ENCODE measurements around the gene TMEM131. TPM values are rescaled to one million over a fixed set of nuclear protein-coding genes. Genes with fewer than 3 reads are reported as not detected.

The TMEM131 gene
- total RNA-seq, 1 donor from 2014 or later: 52.9 TPM

GRCh38 chr2:97788986-97789644, 206.6 kb downstream of the TMEM131 start:
- no peak overlapping the region for H3K27ac Mint-ChIP-seq
- no peak for DNase-seq (ENCODE audit: low spot score in 2 of 2, unreplicated experiment in 2 of 2)
- peaks cover 30% of the 10 kb centered on the region for H3K36me3 Mint-ChIP-seq
- no peak overlapping the region for H3K4me3 Mint-ChIP-seq
- no peaks in the 10 kb centered on the region for H3K9me3 Mint-ChIP-seq
- no peaks in the 10 kb centered on the region for H3K27me3 Mint-ChIP-seq (ENCODE audit: low read depth)
- no peak for TF ChIP-seq CTCF (IDR thresholded peaks at IDR 0.05; ENCODE audit: unreplicated experiment)
- H3K4me1 Mint-ChIP-seq: no peaks in the 10 kb centered on the region

- Mint-ChIP-seq H3K27me3 (ENCODE audit: low read depth) (no peaks in the 10 kb centered on the region), H3K4me1 (no peaks in the 10 kb centered on the region), H3K4me3 (no peak overlapping the region), H3K27ac (no peak overlapping the region), H3K36me3 (peaks cover 11% of the 10 kb centered on the region), H3K9me3 (no peaks in the 10 kb centered on the region)
- TF ChIP-seq CTCF (IDR thresholded peaks at IDR 0.05; ENCODE audit: unreplicated experiment): no peak
- no peak for DNase-seq (ENCODE audit: low spot score in 2 of 2, unreplicated experiment in 2 of 2)
These were observed 209.9 kb downstream of the TMEM131 start for GRCh38 chr2:97785818-97786217.

GRCh38 chr2:97784953-97785352, 210.8 kb downstream of the TMEM131 start:
- Mint-ChIP-seq H3K27me3 (ENCODE audit: low read depth) (no peaks in the 10 kb centered on the region), H3K4me3 (no peak overlapping the region), H3K36me3 (peaks cover 11% of the 10 kb centered on the region), H3K9me3 (no peaks in the 10 kb centered on the region), H3K4me1 (no peaks in the 10 kb centered on the region), H3K27ac (no peak overlapping the region)
- no peak for TF ChIP-seq CTCF (IDR thresholded peaks at IDR 0.05; ENCODE audit: unreplicated experiment)
- no peak for DNase-seq (ENCODE audit: low spot score in 2 of 2, unreplicated experiment in 2 of 2)

GRCh38 chr2:97781981-97782380, 213.8 kb downstream of the TMEM131 start:
- H3K36me3 Mint-ChIP-seq: peaks cover 21% of the 10 kb centered on the region
- no peaks in the 10 kb centered on the region for H3K27me3 Mint-ChIP-seq (ENCODE audit: low read depth)
- H3K4me1 Mint-ChIP-seq: no peaks in the 10 kb centered on the region
- no peak overlapping the region for H3K4me3 Mint-ChIP-seq
- H3K9me3 Mint-ChIP-seq: no peaks in the 10 kb centered on the region
- no peak overlapping the region for H3K27ac Mint-ChIP-seq
- DNase-seq (ENCODE audit: low spot score in 2 of 2, unreplicated experiment in 2 of 2): no peak
- no peak for TF ChIP-seq CTCF (IDR thresholded peaks at IDR 0.05; ENCODE audit: unreplicated experiment)

- no peak for TF ChIP-seq CTCF (IDR thresholded peaks at IDR 0.05; ENCODE audit: unreplicated experiment)
- no peak overlapping the region for H3K27ac Mint-ChIP-seq
- H3K27me3 Mint-ChIP-seq (ENCODE audit: low read depth): no peaks in the 10 kb centered on the region
These were observed 216.6 kb downstream of the TMEM131 start for GRCh38 chr2:97779141-97779540.

More at GRCh38 chr2:97779141-97779540, 216.6 kb downstream of the TMEM131 start:
- no peak for DNase-seq (ENCODE audit: low spot score in 2 of 2, unreplicated experiment in 2 of 2)
- Mint-ChIP-seq H3K36me3 (peaks cover 28% of the 10 kb centered on the region), H3K9me3 (no peaks in the 10 kb centered on the region), H3K4me1 (no peaks in the 10 kb centered on the region), H3K4me3 (no peak overlapping the region)

All from mesothelial cell of epicardium (in vitro differentiated cells).